Ovary (tissue), 9 donors: ENCODE results near the gene LIN52. TPM values are rescaled to one million over a fixed set of nuclear protein-coding genes. Genes with fewer than 3 reads are reported as not detected.

ENCODE experiments used
- DNase-seq, 5 donors: peaks; one replicate each; pipeline ENCODE4 v3.0.0-alpha.2; 2019 to 2020
- H3K27ac ChIP-seq, 2 donors: fragments of 200-600 bp; one replicate each; pipeline versions ENCODE4 v1.5.1 to v1.8.0; 2019 to 2022
- H3K27me3 ChIP-seq: fragments of 200-600 bp; one replicate; pipeline ENCODE4 v1.8.0; 2022
- H3K36me3 ChIP-seq: fragments of 200-600 bp; sonication (generic); one replicate; pipeline ENCODE4 v1.5.1; 2019
- H3K4me1 ChIP-seq: one replicate; pipeline ENCODE4 v1.8.1; 2013; ENCODE audit warnings: mild to moderate bottlenecking, moderate library complexity; ENCODE audit not compliant: insufficient read depth
- H3K4me3 ChIP-seq: fragments of 200-600 bp; sonication (generic); one replicate; pipeline ENCODE4 v1.5.1; 2017
- H3K9me3 ChIP-seq, 2 donors: fragments of 200-600 bp in 1 of 2; sonication (generic) in 1 of 2; one replicate each; pipeline versions ENCODE4 v1.5.1 to v1.8.1; 2013 to 2019; ENCODE audit warnings: mild to moderate bottlenecking in 1 of 2, moderate library complexity in 1 of 2
- EP300 ChIP-seq: sonication (generic); formaldehyde crosslinking; IDR thresholded peaks from one replicate; pipeline ENCODE4 v1.6.1; 2017; ENCODE audit warnings: antibody characterized with exemption
- POLR2A ChIP-seq: fragments of 450-650 bp; IDR thresholded peaks from one replicate; pipeline ENCODE4 v1.6.1; 2017; ENCODE audit warnings: antibody characterized with exemption, mild to moderate bottlenecking, moderate library complexity
- WGBS, 3 donors: extraction: QIAGEN DNeasy Blood & Tissue Kit in 1 of 3; methylation state at CpG; one replicate each; pipeline versions ENCODE4 v1.1.5 to v1.1.7; 2013 to 2017; 5-methylcytosine and 5-hydroxymethylcytosine counted together
- intact Hi-C, 4 donors: fragments of 100-400 bp; cut with DNase I; formaldehyde crosslinking; loops; one replicate each; pipeline versions ENCODE4 v1.11.0 to v1.15.1; 2022 to 2023
- polyA plus RNA-seq, 2 donors: library from polyadenylated mRNA; stranded (reverse); fragments of 200-250 nt in 1 of 2; fragments of 350-450 nt in 1 of 2; fragmentation: Illumina TruSeq in 1 of 2; extraction: RNeasy Lipid Tissue Mini Kit (QIAGEN cat#74804) in 1 of 2; gene quantifications; one replicate each; pipeline ENCODE4 v1.2.3, GENCODE V29; 2013 to 2014
- total RNA-seq, 7 donors: library from RNA; depleted of rRNA in 2 of 7; stranded (reverse); fragments of >200 nt in 2 of 7; fragmentation: NEBNext Ultra II Directional in 3 of 7; extraction: Animal tissue kit (Norgen Biotek cat#: 25700) in 3 of 7; gene quantifications; one replicate each; pipeline versions ENCODE4 v1.1.0 to v1.2.4, GENCODE V29; 2016 to 2023
- TF ChIP-seq, protein P1 (sequence below), 3 donors: fragments of 450-650 bp in 2 of 3; fragments of 200-600 bp in 1 of 3; IDR thresholded peaks; one replicate each; pipeline versions ENCODE4 v1.5.1 to v1.8.0; 2016 to 2022; ENCODE audit warnings: antibody characterized with exemption in 3 of 3, mild to moderate bottlenecking in 1 of 3
- donor health status: DM: no; HTN: no; CAD: no; lungs with moderate emphysema.
- donor health status: DM: no; HTN: no; CAD: no.
- donor health status: Bipolar disorder and iron deficiency.
- donor health status: DM: yes; HTN: yes; CAD: no.
- donor health status: DM: no; HTN: no; CAD: no.
- donor health status: DM: yes; HTN: yes; CAD: no.

Gene LIN52
- total and polyA plus RNA-seq, 9 donors = 8.6 to 12.5 (median 10.0) TPM

DNA sequence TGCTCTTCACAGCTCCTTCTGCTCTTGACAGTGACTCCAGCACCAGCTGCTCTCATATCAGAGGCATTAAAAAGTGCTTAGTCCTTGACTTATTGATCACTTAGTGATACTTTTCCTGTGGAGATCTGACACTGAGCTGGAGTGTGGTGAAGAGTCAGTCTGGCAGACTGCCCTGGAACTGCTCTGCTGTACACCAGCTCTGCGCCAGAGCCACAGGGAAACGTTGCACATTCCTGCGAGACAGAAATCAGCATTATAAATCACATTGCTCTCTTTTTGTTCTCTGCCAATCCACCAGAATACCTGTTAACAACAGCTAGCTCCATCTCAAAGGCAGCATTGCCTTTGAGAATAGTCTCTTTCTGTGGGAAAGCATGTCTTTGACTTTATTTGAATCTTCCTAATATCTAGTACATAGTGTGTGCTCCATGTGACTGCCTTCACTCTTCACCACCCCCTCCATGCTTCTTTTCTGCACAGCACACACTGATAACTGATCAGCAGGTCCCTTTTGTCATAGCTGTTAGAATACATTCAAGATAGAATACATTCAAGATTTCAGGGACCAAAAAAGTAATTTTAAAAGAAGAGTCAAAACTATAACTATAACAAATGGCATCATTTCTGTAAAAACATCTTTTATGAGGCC lies 106.3 kb downstream of the LIN52 start:
- Histone ChIP-seq H3K27me3 (no peaks in the 10 kb centered on the region), H3K4me3 (no peak overlapping the region), H3K9me3 (no peaks in the 10 kb centered on the region), H3K27ac (no peak overlapping the region), H3K4me1 (no peaks in the 10 kb centered on the region), H3K36me3 (no peaks in the 10 kb centered on the region)
- no peak for DNase-seq
- 56 to 62% (median 60%) methylated on average over 3 of the region's 3 CpGs for WGBS, 3 donors
- intact Hi-C loops = no loop called here
- TF ChIP-seq EP300 (no peak), POLR2A (no peak)
- TF ChIP-seq, protein P1, sequence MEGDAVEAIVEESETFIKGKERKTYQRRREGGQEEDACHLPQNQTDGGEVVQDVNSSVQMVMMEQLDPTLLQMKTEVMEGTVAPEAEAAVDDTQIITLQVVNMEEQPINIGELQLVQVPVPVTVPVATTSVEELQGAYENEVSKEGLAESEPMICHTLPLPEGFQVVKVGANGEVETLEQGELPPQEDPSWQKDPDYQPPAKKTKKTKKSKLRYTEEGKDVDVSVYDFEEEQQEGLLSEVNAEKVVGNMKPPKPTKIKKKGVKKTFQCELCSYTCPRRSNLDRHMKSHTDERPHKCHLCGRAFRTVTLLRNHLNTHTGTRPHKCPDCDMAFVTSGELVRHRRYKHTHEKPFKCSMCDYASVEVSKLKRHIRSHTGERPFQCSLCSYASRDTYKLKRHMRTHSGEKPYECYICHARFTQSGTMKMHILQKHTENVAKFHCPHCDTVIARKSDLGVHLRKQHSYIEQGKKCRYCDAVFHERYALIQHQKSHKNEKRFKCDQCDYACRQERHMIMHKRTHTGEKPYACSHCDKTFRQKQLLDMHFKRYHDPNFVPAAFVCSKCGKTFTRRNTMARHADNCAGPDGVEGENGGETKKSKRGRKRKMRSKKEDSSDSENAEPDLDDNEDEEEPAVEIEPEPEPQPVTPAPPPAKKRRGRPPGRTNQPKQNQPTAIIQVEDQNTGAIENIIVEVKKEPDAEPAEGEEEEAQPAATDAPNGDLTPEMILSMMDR (IDR thresholded peaks at IDR 0.05) = no peak

DNA sequence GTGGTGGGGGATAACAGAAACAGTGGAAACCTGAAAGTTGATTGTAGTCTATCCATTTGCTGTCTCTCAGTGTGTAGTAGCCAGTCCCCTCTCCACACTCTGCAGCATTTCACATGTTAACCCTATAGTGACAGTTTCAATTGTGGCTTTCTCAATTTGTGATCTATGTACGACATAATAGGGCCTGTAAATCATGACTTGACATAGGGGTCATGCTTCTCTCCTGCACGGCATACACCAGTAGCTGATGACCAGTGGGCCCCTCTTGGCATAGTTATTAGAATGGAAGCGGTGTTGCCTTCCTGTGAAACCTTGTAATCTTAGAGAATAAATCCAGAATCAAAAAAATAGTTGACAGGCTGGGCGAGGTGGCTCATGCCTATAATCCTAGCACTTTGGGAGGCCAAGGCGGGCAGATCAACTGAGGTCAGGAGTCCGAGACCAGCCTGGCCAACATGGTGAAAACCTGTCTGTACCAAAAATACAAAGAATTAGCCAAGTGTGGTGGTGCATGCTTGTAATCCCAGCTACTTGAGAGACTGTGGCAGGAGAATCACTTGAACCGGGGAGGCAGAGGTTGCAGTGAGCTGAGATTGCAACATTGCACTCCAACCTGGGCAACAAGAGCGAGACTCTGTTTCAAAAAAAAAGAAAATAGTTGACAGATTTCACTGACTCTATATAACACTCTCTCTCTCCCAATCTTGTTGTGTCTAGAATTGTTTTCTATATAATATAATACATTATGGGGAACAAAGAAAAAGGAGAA lies 109.9 kb downstream of the LIN52 start:
- H3K27ac ChIP-seq = no peak overlapping the region
- 90 to 97% (median 92%) methylated on average over 8 of the region's 8 CpGs for WGBS, 3 donors
- no peak overlapping the region for H3K4me3 ChIP-seq
- no peaks in the 10 kb centered on the region for H3K36me3 ChIP-seq
- H3K27me3 ChIP-seq = no peaks in the 10 kb centered on the region
- no peaks in the 10 kb centered on the region for H3K9me3 ChIP-seq
- no peak for DNase-seq
- intact Hi-C loops = no loop called here
- TF ChIP-seq POLR2A (no peak), EP300 (no peak)
- TF ChIP-seq, protein P1 (IDR thresholded peaks at IDR 0.05) = no peak
- no peaks in the 10 kb centered on the region for H3K4me1 ChIP-seq

DNA sequence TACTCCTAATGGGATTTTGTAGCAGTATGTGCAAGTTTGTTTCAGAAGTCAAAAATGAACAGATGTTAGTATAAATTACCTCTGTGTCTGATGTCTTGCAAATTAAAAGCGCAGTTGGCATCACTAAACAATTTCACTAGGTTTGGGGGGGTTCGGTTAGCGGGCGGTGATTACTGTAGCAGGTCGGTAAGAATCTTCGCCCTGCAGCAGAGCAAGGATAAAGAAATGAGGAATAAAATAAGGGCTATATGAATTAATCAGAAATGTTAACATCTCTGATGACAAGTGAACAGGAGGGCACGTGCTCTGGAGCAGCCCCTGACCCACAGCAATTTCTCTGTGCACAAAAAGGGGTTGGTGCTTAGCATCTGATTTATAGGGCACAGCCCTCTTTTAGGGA lies 110.9 kb downstream of the LIN52 start:
- intact Hi-C loops = no loop called here
- 88 to 93% (median 89%) methylated on average over 7 of the region's 7 CpGs for WGBS, 3 donors

DNA sequence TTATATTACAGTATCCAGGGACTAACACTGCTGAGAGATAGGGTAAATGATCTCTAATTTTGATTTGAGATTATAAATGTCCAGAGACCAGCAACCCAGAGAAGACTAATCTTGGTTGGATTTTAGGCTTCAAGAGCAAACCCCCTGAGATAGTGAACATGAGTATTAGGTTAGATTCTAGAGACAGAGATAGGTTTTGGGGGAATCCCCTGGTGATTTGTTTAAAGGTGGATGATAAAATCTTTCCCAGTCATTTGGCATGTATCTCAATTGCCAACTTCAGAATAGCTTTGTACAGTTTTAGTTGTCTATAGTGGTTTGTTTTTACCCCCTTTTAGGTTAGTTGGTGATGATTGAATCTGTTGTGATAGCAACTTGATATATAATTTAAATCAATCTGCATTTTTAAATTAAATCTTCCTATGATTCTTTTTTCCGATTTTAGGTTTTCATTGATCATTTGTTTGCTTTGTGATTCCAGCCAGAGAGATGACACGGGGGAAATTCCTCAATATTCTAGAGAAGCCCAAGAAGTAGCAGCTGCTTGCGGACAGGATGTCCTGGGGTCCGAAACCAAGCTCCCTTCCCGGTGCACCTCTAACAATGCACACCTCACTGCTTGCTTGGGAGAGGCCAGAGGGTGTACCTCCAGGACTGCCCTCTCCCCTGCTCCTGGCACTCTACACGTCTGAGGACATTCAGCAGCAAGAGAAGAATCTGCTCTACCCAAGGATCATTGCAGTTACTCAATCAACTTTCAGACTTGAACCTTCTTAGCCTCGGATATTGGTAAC lies 113.9 kb downstream of the LIN52 start:
- intact Hi-C loops = no loop called here
- H3K4me3 ChIP-seq = no peak overlapping the region
- H3K4me1 ChIP-seq = no peaks in the 10 kb centered on the region
- 93 to 96% (median 94%) methylated on average over 7 of the region's 7 CpGs for WGBS, 3 donors
- no peaks in the 10 kb centered on the region for H3K27me3 ChIP-seq
- no peaks in the 10 kb centered on the region for H3K36me3 ChIP-seq
- TF ChIP-seq EP300 = no peak
- no peak for TF ChIP-seq POLR2A
- TF ChIP-seq, protein P1 (IDR thresholded peaks at IDR 0.05) = no peak
- no peak for DNase-seq
- H3K9me3 ChIP-seq = no peaks in the 10 kb centered on the region
- H3K27ac ChIP-seq = no peak overlapping the region

More for the DNA sequence above, 110.9 kb downstream of the LIN52 start:
- TF ChIP-seq, protein P1 (IDR thresholded peaks at IDR 0.05) = no peak
- TF ChIP-seq EP300 (no peak), POLR2A (no peak)
- H3K27me3 ChIP-seq = no peaks in the 10 kb centered on the region
- no peaks in the 10 kb centered on the region for H3K9me3 ChIP-seq
- no peak overlapping the region for H3K4me3 ChIP-seq
- H3K36me3 ChIP-seq = no peaks in the 10 kb centered on the region
- no peak overlapping the region for H3K27ac ChIP-seq
- no peaks in the 10 kb centered on the region for H3K4me1 ChIP-seq
- no peak for DNase-seq
